COLO829 (cell line): ENCODE results near the gene FABP7.

Experiments used
- DNase-seq: peaks from one replicate; pipeline ENCODE4 v3.0.0; 2012; ENCODE audit warnings: low spot score

Gene FABP7

DNA sequence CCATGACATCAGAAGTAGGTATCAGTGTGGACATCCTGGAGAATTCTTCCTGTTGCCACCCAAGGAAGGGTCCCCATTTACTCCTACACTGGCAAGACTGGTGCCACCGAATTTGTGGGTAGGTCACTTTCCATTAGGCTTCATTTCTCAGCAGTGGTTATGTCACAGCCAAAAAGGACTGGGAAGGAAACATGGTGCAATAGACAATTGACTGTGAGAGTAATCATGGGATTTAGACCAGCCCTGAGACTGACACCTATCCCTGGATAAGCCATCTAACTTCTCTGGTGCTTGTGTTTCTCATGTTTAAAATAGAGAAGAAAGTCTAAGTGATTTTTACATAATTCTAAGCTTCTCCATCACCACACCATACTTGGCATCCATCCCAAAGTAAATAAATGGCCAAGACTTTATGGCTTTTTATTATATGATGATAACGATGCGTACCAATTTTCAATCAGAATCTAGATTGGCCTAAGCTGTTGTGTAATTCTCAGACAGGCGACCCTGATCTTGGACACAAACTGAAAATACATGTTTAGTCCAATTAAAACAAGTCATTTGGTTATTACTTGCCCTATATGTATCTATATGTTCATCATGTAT is 19.7 kb downstream of the FABP7 start:
- DNase-seq: no peak

DNA sequence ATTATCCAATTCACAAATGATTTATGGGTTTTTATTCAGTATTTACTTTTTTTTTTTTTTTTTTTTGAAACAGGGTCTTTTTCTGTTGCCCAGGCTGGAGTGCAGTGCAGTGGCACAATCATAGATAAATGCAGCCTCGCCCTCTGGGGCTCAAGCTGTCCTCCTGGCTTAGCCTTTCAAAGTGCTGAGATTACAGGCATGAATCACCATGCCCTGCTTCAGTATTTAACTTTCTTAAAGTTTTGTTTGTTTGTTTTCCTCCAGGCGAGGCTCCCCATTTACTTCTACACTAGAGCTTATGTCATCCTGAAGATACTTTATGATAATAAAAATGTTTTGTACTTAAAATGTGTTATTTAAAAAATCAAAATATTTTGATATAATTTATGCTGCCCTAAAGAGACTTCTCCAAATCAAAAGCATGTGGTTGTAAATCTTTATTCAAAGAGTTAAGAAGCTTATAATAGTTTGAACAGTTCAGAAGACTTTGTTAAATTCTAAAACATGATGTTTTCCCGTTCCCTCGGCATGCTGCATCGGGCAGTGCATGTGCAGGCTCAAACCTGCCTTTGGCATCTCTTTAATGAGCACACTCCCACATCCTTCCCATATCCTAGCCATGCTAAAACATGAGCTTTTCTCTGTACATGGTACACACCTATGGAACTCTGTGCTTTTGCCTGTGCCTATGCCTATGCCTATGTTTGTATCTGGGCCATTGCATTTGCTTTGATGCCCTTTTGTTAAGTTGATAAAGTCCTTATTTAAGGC is 20.6 kb downstream of the FABP7 start:
- DNase-seq: no peak

DNA sequence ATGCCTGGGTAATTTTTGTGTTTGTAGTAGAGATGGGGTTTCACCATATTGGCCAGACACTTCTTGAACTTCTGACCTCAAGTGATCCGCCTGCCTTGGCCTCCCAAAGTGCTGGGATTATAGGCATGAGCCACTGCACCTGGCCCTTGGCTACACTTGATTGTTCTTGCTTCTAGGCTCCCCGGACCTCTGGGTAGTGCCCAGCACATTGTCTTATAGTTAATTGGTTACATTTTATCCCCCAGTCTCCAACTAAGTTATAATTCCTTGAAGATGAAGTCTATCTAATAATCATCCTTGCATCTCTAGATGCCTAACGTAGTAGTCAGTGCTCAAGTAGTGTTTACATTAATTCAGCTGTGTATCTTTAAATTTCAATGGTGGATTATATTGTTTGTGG is 21.4 kb downstream of the FABP7 start:
- DNase-seq: no peak

- DNase-seq: no peak
These were observed 21.9 kb downstream of the FABP7 start for GRCh38 chr6:122801397-122801796.

DNA sequence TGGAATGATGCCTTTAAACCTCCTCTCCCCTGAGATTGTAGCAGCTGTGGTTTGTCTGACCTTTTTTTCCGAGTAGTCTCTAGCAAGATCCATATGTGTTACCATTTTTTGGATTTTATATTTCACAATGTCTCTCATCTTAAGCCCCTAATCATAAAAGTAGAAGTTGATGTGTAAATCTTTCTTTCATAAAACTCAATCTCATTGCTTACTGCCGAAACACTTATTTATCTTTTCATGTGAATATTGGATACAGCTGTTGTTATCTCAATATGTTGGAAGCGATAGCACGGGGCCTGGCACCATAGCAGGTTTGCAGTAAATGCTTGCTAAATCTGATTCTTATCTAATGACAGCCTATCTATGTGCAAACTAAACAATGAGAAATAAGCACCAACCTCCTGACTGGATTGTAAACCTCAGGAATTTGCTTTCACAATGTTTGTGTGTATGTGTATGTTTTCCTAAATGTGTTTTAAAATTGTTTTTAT is 23.7 kb downstream of the FABP7 start:
- no peak for DNase-seq

DNA sequence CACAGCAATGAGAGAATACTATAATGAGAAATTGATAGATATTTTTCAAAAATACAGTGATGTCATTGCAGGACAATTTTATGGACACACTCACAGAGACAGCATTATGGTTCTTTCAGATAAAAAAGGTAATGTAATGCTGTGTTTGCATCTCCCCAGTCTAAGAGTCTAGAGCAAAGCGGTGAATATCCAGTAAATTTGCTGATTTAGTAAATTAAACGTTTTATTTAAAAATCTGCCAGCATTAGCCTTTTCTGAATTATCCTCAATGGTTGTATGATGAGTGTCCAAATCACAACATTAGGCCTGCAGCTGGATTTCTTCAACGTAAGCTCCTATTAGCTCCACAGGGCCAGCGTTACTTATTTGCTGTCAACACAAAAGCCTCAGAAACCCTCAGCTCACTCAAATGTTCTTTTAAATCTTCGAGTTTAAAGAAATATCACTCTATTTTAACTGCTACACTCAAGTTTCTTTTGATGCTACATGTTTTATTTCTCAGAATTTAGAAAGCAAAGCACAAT is 25.5 kb downstream of the FABP7 start:
- no peak for DNase-seq

DNA sequence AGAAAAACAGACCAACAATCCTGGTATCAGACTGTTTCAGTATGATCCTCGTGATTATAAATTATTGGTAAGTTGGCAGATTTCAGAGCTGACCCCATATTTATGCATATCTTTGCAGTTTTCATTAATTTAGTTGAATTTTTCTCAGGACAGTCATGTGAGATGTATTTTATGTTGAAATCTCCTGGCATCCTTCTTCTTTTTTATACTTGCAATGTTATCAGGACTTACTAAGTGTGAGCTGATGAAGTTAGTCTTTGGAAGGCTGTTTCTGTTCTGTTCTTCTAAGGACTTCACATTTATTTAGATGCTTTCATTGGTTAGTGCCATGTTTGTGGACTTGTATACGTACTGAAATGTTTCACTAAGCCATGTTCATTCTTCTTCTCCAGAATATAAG is 26.8 kb downstream of the FABP7 start:
- no peak for DNase-seq

GRCh38 chr6:122808121-122808885 is 28.8 kb downstream of the FABP7 start:
- no peak for DNase-seq

GRCh38 chr6:122809001-122809400 is 29.5 kb downstream of the FABP7 start:
- DNase-seq: peak; percentile 52

- DNase-seq: no peak
These were observed 30.2 kb downstream of the FABP7 start for GRCh38 chr6:122809691-122810090.

- no peak for DNase-seq
These were observed 30.7 kb downstream of the FABP7 start for GRCh38 chr6:122810189-122810588.

- DNase-seq: no peak
These were observed 37.8 kb downstream of the FABP7 start for GRCh38 chr6:122817358-122817757.

DNA sequence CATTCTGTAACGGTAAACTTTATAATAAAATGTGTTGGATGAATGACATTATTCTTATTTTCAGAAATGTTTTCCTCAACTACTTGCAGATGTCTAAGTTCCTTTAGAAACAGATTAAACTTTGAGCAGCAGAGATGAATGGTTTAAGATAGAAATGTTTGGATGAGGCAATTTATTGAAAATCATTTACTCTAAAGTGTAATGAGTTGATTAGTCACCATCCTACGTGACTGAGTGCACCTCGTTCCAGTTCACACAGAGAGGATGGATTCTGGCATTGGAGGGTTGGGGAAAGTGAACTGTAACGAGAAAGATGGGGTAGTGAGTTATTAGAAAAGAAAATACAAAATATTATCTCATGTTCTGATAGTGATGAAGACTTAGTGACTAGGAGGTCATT is 38.2 kb downstream of the FABP7 start:
- no peak for DNase-seq

GRCh38 chr6:122818866-122819265 is 39.4 kb downstream of the FABP7 start:
- no peak for DNase-seq

GRCh38 chr6:122821095-122821494 is 41.6 kb downstream of the FABP7 start:
- DNase-seq: no peak

- DNase-seq: no peak
These were observed 45.6 kb downstream of the FABP7 start for GRCh38 chr6:122825163-122825562.

DNA sequence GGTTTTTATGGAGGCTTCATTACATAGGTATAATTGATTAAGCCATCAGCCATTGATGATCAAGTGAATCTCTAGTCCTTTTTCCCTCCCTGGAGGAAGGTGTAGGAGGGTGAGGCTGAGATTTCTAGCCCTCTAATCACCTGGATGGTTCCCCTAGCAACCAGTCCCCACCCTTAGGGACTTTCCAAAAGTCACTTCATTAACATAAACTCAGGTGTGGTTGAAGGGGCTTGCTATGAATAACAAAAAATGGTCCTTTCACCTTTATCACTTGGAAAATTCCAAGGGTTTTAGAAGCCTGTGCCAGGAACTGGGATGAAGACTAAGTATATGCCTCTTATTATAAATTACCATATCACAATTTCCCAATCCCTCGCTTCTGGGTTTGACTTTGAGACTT is 49.9 kb downstream of the FABP7 start:
- DNase-seq: no peak

DNA sequence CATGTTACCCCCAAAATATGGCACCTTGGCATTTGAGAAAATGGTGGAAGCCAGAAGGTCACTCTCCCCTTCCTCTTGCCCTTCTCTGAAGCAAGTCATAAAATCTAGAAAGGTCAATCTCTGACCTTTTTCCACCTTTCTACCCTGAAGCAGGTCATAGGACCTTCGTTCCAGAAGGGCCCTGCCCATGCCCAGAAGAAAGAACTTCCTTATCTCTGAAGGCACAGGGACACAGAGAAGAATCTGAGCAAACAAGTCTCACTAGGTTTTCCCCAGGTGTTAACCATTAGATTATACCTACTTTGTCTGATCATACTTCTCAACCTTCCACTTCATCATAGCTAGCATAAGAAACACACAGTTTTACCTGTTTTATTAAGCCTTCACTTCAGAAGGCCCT is 52.0 kb downstream of the FABP7 start:
- no peak for DNase-seq

- DNase-seq: no peak
These were observed 52.9 kb downstream of the FABP7 start for GRCh38 chr6:122832459-122832858.

GRCh38 chr6:122833021-122833491 is 53.5 kb downstream of the FABP7 start:
- DNase-seq: peak; percentile 56
